H1 (cell line): ENCODE data around the gene PITPNC1. TPM values are rescaled to one million over a fixed set of nuclear protein-coding genes. Genes with fewer than 3 reads are reported as not detected.

Source experiments
- CTCF ChIA-PET: fragments of 300-600 bp; sonication (Branson Sonifier 250); formaldehyde crosslinking; loops from one replicate; lab custom pipeline; 2021; ENCODE audit not compliant: partially characterized antibody; lab: Charles Lee
- POLR2A ChIA-PET: fragments of 300-600 bp; sonication (Branson Sonifier 250); formaldehyde crosslinking; loops from one replicate; lab custom pipeline; 2021; ENCODE audit warnings: inconsistent platforms; ENCODE audit not compliant: partially characterized antibody; lab: Charles Lee
- DNase-seq, 2 experiments: peaks; one replicate each; pipeline versions ENCODE4 v3.0.0 to v3.0.0-alpha.2; 2010 to 2022; ENCODE audit warnings: low spot score in 2 of 2, low read depth in 1 of 2, mixed read lengths in 1 of 2
- FAIRE-seq: peaks from 2 replicates; lab custom pipeline; 2011; peaks lifted over from hg19 to GRCh38; lab: Jason Lieb, UNC
- H2AFZ ChIP-seq: 2 replicates; pipeline ENCODE4 v1.8.1; 2012; ENCODE audit warnings: low read length, inconsistent platforms
- H2AK5ac ChIP-seq: 2 replicates; pipeline ENCODE4 v1.6.1; 2013; ENCODE audit warnings: low read depth, low read length
- H2BK120ac ChIP-seq: replicated peaks from 2 replicates; pipeline ENCODE3; 2013; ENCODE audit warnings: low read depth, low read length, inconsistent platforms
- H2BK12ac ChIP-seq: 2 replicates; pipeline ENCODE4 v1.6.1; 2013; ENCODE audit warnings: low read depth, low read length
- H2BK15ac ChIP-seq: 2 replicates; pipeline ENCODE4 v1.6.1; 2013; ENCODE audit warnings: low read length
- H2BK20ac ChIP-seq: 2 replicates; pipeline ENCODE4 v1.6.1; 2013; ENCODE audit warnings: low read length
- H2BK5ac ChIP-seq: 2 replicates; pipeline ENCODE4 v1.6.1; 2013; ENCODE audit warnings: low read depth, low read length
- H3K14ac ChIP-seq: 2 replicates; pipeline ENCODE4 v1.6.1; 2013; ENCODE audit warnings: inconsistent platforms; ENCODE audit not compliant: insufficient read length
- H3K18ac ChIP-seq: 2 replicates; pipeline ENCODE4 v1.6.1; 2013; ENCODE audit warnings: low read length; ENCODE audit errors: extremely low read depth
- H3K23ac ChIP-seq: 2 replicates; pipeline ENCODE4 v1.6.1; 2013; ENCODE audit warnings: inconsistent platforms; ENCODE audit not compliant: insufficient read length
- H3K23me2 ChIP-seq: 2 replicates; pipeline ENCODE4 v1.6.1; 2013; ENCODE audit warnings: low read depth, low read length
- H3K27ac ChIP-seq: 2 replicates; pipeline ENCODE4 v1.6.1; 2011; ENCODE audit warnings: low read depth, low read length, inconsistent platforms
- H3K27me3 ChIP-seq, 4 experiments: replicated peaks in 1 of 4; 1 replicate in 1 of 4; 2 replicates in 3 of 4; pipeline versions ENCODE4 v1.6.1 to v1.8.1; 2011 to 2013; ENCODE audit warnings: low read length in 3 of 4, mild to moderate bottlenecking in 3 of 4, inconsistent platforms in 2 of 4, mixed read lengths in 2 of 4, moderate library complexity in 1 of 4; ENCODE audit not compliant: control insufficient read depth in 3 of 4, insufficient read depth in 3 of 4; ENCODE audit errors: extremely low read depth in 1 of 4
- H3K36me3 ChIP-seq, 4 experiments: 2 replicates each; pipeline versions ENCODE4 v1.6.1 to v1.8.1; 2011 to 2013; ENCODE audit warnings: mild to moderate bottlenecking in 4 of 4, low read length in 3 of 4, moderate library complexity in 2 of 4, control low read depth in 1 of 4, inconsistent platforms in 1 of 4; ENCODE audit not compliant: insufficient read depth in 4 of 4, control insufficient read depth in 2 of 4
- H3K4ac ChIP-seq: replicated peaks from 2 replicates; pipeline ENCODE3; 2013; ENCODE audit warnings: low read length, low read depth, mixed read lengths, inconsistent platforms; ENCODE audit not compliant: insufficient read length
- H3K4me1 ChIP-seq, 4 experiments: replicated peaks in 1 of 4; 1 replicate in 1 of 4; 2 replicates in 3 of 4; pipeline versions ENCODE4 v1.6.1 to v1.8.1; 2011 to 2013; ENCODE audit warnings: low read length in 3 of 4, inconsistent platforms in 2 of 4, mixed read lengths in 1 of 4; ENCODE audit not compliant: insufficient read depth in 4 of 4, control insufficient read depth in 3 of 4
- H3K4me2 ChIP-seq, 2 experiments: 2 replicates each; pipeline versions ENCODE4 v1.6.1 to v1.8.1; 2011 to 2013; ENCODE audit warnings: low read depth in 2 of 2, low read length in 2 of 2, control low read depth in 1 of 2, inconsistent platforms in 1 of 2, mild to moderate bottlenecking in 1 of 2; ENCODE audit not compliant: insufficient read depth in 1 of 2
- H3K4me3 ChIP-seq, 4 experiments: fragments of 200-600, 300-600 bp in 1 of 4; sonication (generic), shearing (Covaris generic), sonication (Bioruptor Twin) in 1 of 4; 2 replicates each; pipeline versions ENCODE4 v1.5.1 to v1.8.1; 2011 to 2016; ENCODE audit warnings: low read length in 4 of 4, low read depth in 3 of 4, control low read depth in 2 of 4, inconsistent platforms in 2 of 4, mild to moderate bottlenecking in 2 of 4, mixed read lengths in 1 of 4, moderate library complexity in 1 of 4; ENCODE audit not compliant: insufficient read depth in 2 of 4; ENCODE audit errors: extremely low read depth in 1 of 4
- H3K56ac ChIP-seq: replicated peaks from 2 replicates; pipeline ENCODE3; 2013; ENCODE audit warnings: low read depth, mild to moderate bottlenecking, mixed read lengths, low read length, inconsistent platforms; ENCODE audit not compliant: insufficient read length
- H3K79me1 ChIP-seq: 2 replicates; pipeline ENCODE4 v1.6.1; 2013; ENCODE audit warnings: low read depth, low read length, control low read depth
- H3K79me2 ChIP-seq, 2 experiments: 2 replicates each; pipeline versions ENCODE4 v1.6.1 to v1.8.1; 2012 to 2013; ENCODE audit warnings: low read length in 2 of 2, mild to moderate bottlenecking in 2 of 2, inconsistent platforms in 1 of 2; ENCODE audit not compliant: insufficient read depth in 2 of 2, control insufficient read depth in 1 of 2
- H3K9ac ChIP-seq, 4 experiments: replicated peaks in 1 of 4; 1 replicate in 1 of 4; 2 replicates in 3 of 4; pipeline versions ENCODE4 v1.6.1 to v1.8.1; 2011 to 2013; ENCODE audit warnings: low read depth in 3 of 4, low read length in 3 of 4, control low read depth in 2 of 4, mild to moderate bottlenecking in 2 of 4, moderate library complexity in 2 of 4, inconsistent platforms in 1 of 4; ENCODE audit errors: extremely low read depth in 1 of 4
- H3K9me3 ChIP-seq, 2 experiments: 2 replicates each; pipeline versions ENCODE4 v1.6.1 to v1.8.1; 2012 to 2013; ENCODE audit warnings: mild to moderate bottlenecking in 2 of 2, moderate library complexity in 2 of 2, control low read depth in 1 of 2, inconsistent platforms in 1 of 2, low read depth in 1 of 2, low read length in 1 of 2, mixed read lengths in 1 of 2; ENCODE audit not compliant: insufficient read depth in 2 of 2
- H4K20me1 ChIP-seq, 2 experiments: replicated peaks in 1 of 2; 2 replicates each; pipeline versions ENCODE3 to v1.8.1; 2011 to 2013; ENCODE audit warnings: inconsistent platforms in 2 of 2, low read length in 2 of 2, mild to moderate bottlenecking in 1 of 2; ENCODE audit not compliant: insufficient read depth in 2 of 2, control insufficient read depth in 1 of 2
- H4K5ac ChIP-seq: 2 replicates; pipeline ENCODE4 v1.6.1; 2013; ENCODE audit warnings: low read length, low read depth, mixed read lengths, inconsistent platforms; ENCODE audit not compliant: insufficient read length
- H4K8ac ChIP-seq: 2 replicates; pipeline ENCODE4 v1.8.0; 2013; ENCODE audit warnings: mild to moderate bottlenecking, moderate library complexity, low read length, inconsistent platforms; ENCODE audit not compliant: insufficient read depth; ENCODE audit errors: extremely low read depth
- H4K91ac ChIP-seq: replicated peaks from 2 replicates; pipeline ENCODE3; 2013; ENCODE audit warnings: low read length, mixed read lengths, inconsistent platforms; ENCODE audit not compliant: insufficient read length
- BRCA1 ChIP-seq: IDR thresholded peaks from 2 replicates; pipeline ENCODE4 v1.6.1; 2012; ENCODE audit warnings: low read depth, low read length, improper control_type of control experiment
- CBX5 ChIP-seq: fragments of 300-800, 300-1000 bp; sonication (generic); IDR thresholded peaks from 2 replicates; pipeline ENCODE4 v1.7.1; 2016; ENCODE audit warnings: antibody characterized with exemption, low read length, low read depth
- CEBPB ChIP-seq: IDR thresholded peaks from 2 replicates; pipeline ENCODE4 v1.6.1; 2012; ENCODE audit warnings: low read depth, low read length
- GTF2F1 ChIP-seq: IDR thresholded peaks from 2 replicates; pipeline ENCODE4 v1.6.1; 2012; ENCODE audit warnings: low read depth, low read length, improper control_type of control experiment, borderline replicate concordance
- PHF8 ChIP-seq: fragments of 200-600 bp; sonication (generic); conservative IDR thresholded peaks from 2 replicates; pipeline ENCODE4 v1.7.1; 2012; ENCODE audit warnings: low read depth, mild to moderate bottlenecking, inconsistent platforms, low read length, moderate library complexity
- POLR2A ChIP-seq, 2 experiments: IDR thresholded peaks; 1 replicate in 1 of 2; 2 replicates in 1 of 2; pipeline ENCODE4 v1.6.1; 2011; ENCODE audit warnings: low read depth in 2 of 2, low read length in 2 of 2, mild to moderate bottlenecking in 2 of 2; ENCODE audit errors: control extremely low read depth in 1 of 2
- RBBP5 ChIP-seq: IDR thresholded peaks from 2 replicates; pipeline ENCODE4 v1.7.1; 2012; ENCODE audit warnings: low read depth, mild to moderate bottlenecking, inconsistent platforms, low read length, moderate library complexity, borderline replicate concordance
- RFX5 ChIP-seq: IDR thresholded peaks from 2 replicates; pipeline ENCODE4 v1.6.1; 2011; ENCODE audit warnings: low read depth, low read length, improper control_type of control experiment, borderline replicate concordance
- RNF2 ChIP-seq: fragments of 200-900, 300-1000 bp; sonication (generic); IDR thresholded peaks from 2 replicates; pipeline ENCODE4 v1.7.1; 2016; ENCODE audit warnings: borderline replicate concordance, low read depth, mild to moderate bottlenecking, antibody characterized with exemption, low read length; ENCODE audit not compliant: poor library complexity, severe bottlenecking; ENCODE audit errors: missing control alignments
- RXRA ChIP-seq: IDR thresholded peaks from 2 replicates; pipeline ENCODE4 v1.6.1; 2011; ENCODE audit warnings: low read depth, mild to moderate bottlenecking, low read length, moderate library complexity; ENCODE audit not compliant: insufficient read depth
- TAF1 ChIP-seq: IDR thresholded peaks from 2 replicates; pipeline ENCODE4 v1.6.1; 2011; ENCODE audit warnings: mild to moderate bottlenecking, low read depth, low read length
- TCF12 ChIP-seq: IDR thresholded peaks from 2 replicates; pipeline ENCODE4 v1.6.1; 2011; ENCODE audit warnings: low read depth, mild to moderate bottlenecking, low read length
- TEAD4 ChIP-seq: IDR thresholded peaks from 2 replicates; pipeline ENCODE4 v1.6.1; 2012; ENCODE audit warnings: low read depth, low read length, inconsistent platforms, mixed read lengths
- USF2 ChIP-seq: IDR thresholded peaks from 2 replicates; pipeline ENCODE4 v1.6.1; 2011; ENCODE audit warnings: low read length, improper control_type of control experiment
- WGBS, 2 experiments: shearing (Covaris generic) in 1 of 2; methylation state at CpG; one replicate each; pipeline versions ENCODE4 v1.1.6 to v1.1.7; 2013 to 2015; ENCODE audit warnings: low lambda C conversion rate in 2 of 2, mixed read lengths in 2 of 2, inconsistent platforms in 1 of 2, low coverage in 1 of 2, missing lambda C conversion rate in 1 of 2; ENCODE audit not compliant: insufficient replicate concordance in 2 of 2, insufficient coverage in 1 of 2, insufficient read length in 1 of 2; ENCODE audit errors: extremely low coverage in 1 of 2, missing lambda C conversion rate in 1 of 2; 5-methylcytosine and 5-hydroxymethylcytosine counted together
- polyA plus RNA-seq, 7 experiments: library from polyadenylated mRNA; depleted of rRNA in 3 of 7; stranded (reverse) in 5 of 7; unstranded in 2 of 7; fragments of >200 nt in 5 of 7; fragments of 200-250 nt in 2 of 7; gene quantifications; 1 replicate in 5 of 7; 2 replicates in 1 of 7; 4 replicates in 1 of 7; pipeline versions ENCODE4 v1.2.1 to v1.2.3, GENCODE V29; 2011 to 2013; ENCODE audit warnings: missing spikeins in 2 of 7, mixed read lengths in 2 of 7
- total RNA-seq: library from RNA; stranded (reverse); fragmentation: NEBNext Ultra II Directional; extraction: Animal tissue kit (Norgen Biotek cat#: 25700); gene quantifications from 2 replicates; pipeline ENCODE4 v1.2.1, GENCODE V29; 2021

PITPNC1 gene
- total and polyA plus RNA-seq, 2 of the 8 experiments (the other 6 are each of a cell fraction or from before 2014, with no cell fraction given) = 17.6 to 54.7 TPM

GRCh38 chr17:67427424-67427823 lies 50.3 kb downstream of the PITPNC1 start:
- no peaks in the 10 kb centered on the region for H3K23me2 ChIP-seq
- no peaks in the 10 kb centered on the region for H3K9me3 ChIP-seq
- H3K27me3 ChIP-seq = no peaks in the 10 kb centered on the region
- no peak overlapping the region for H3K23ac ChIP-seq
- H2AFZ ChIP-seq = no peak overlapping the region
- H3K4ac ChIP-seq = no peak overlapping the region
- FAIRE-seq = no peak
- H3K4me1 ChIP-seq = no peaks in the 10 kb centered on the region
- WGBS, 2 experiments = 93% methylated on average over 4 of the region's 4 CpGs; no CpG with 5 or more reads in 1 of the 2 experiments
- no peak overlapping the region for H3K9ac ChIP-seq
- H4K8ac ChIP-seq = no peak overlapping the region
- H4K91ac ChIP-seq = no peak overlapping the region
- H2BK12ac ChIP-seq = no peak overlapping the region
- CTCF ChIA-PET = no interaction called here
- no peak overlapping the region for H2BK120ac ChIP-seq
- H4K5ac ChIP-seq = no peak overlapping the region
- no peaks in the 10 kb centered on the region for H4K20me1 ChIP-seq
- no peak overlapping the region for H3K56ac ChIP-seq
- H3K14ac ChIP-seq = no peak overlapping the region
- H2BK5ac ChIP-seq = no peak overlapping the region
- H3K18ac ChIP-seq = no peak overlapping the region
- POLR2A ChIA-PET = interaction anchor here (0.9 kb wide), 1 partner anchor 8 kb away, joined by 3 read pairs; no protein-coding TSS in a partner anchor
- peaks cover 0 to 34% of the 10 kb centered on the region in 2 experiments; a peak in 2 of 4 replicates for H3K79me2 ChIP-seq
- no peak overlapping the region for H2BK20ac ChIP-seq
- H3K79me1 ChIP-seq = no peaks in the 10 kb centered on the region; the same call in 1 of the 2 replicates
- H3K27ac ChIP-seq = no peak overlapping the region
- no peak overlapping the region for H3K4me3 ChIP-seq
- no peak overlapping the region for H2BK15ac ChIP-seq
- H2AK5ac ChIP-seq = no peak overlapping the region
- H3K4me2 ChIP-seq = no peak overlapping the region
- TF ChIP-seq RBBP5 (no peak), USF2 (no peak), CBX5 (no peak), POLR2A (IDR thresholded peaks at IDR 0.05; ENCODE audit: control extremely low read depth in 1 of 2, low read depth in 2 of 2, low read length in 2 of 2) (no peak), CEBPB (no peak), RFX5 (no peak), PHF8 (no peak), GTF2F1 (no peak), RNF2 (no peak), TCF12 (no peak), BRCA1 (no peak), TEAD4 (no peak), TAF1 (no peak), RXRA (no peak)
- H3K36me3 ChIP-seq = no peaks in the 10 kb centered on the region
- no peak for DNase-seq
